Natural killer cell (primary cell): ENCODE data around the gene MAGIX. TPM values are rescaled to one million over a fixed set of nuclear protein-coding genes. Genes with fewer than 3 reads are reported as not detected.
"Not testable (repeated sequence)": the region's sequence is repeated elsewhere in the genome, so short reads cannot be mapped to it uniquely, and the experiment has no call there.

Source experiments
- ATAC-seq, 3 donors: fragments of 150-1000 bp in 2 of 3; fragments of 200-7000 bp in 1 of 3; cut with Tn5 transposase; 1 replicate in 1 of 3; 2 replicates in 2 of 3; pipeline ENCODE4 v1.10.0; 2021; ENCODE audit warnings: mild to moderate bottlenecking in 2 of 3, moderate library complexity in 2 of 3
- DNase-seq, 2 donors: peaks; one replicate each; pipeline versions ENCODE4 v3.0.0 to v3.0.0-alpha.2; 2013 to 2021; ENCODE audit warnings: mixed read lengths in 1 of 2
- H3K27ac ChIP-seq: one replicate; pipeline ENCODE4 v1.5.1; 2013; ENCODE audit warnings: mild to moderate bottlenecking, low read length
- H3K27me3 ChIP-seq: one replicate; pipeline ENCODE4 v1.6.1; 2013; ENCODE audit warnings: low read length; ENCODE audit not compliant: control insufficient read depth, insufficient read depth
- H3K36me3 ChIP-seq: one replicate; pipeline ENCODE4 v1.6.1; 2013; ENCODE audit warnings: low read length; ENCODE audit not compliant: control insufficient read depth, insufficient read depth
- H3K4me1 ChIP-seq: one replicate; pipeline ENCODE4 v1.6.1; 2013; ENCODE audit warnings: low read length; ENCODE audit not compliant: control insufficient read depth, insufficient read depth
- H3K4me3 ChIP-seq: one replicate; pipeline ENCODE4 v1.5.1; 2013; ENCODE audit warnings: low read length
- H3K9me3 ChIP-seq: one replicate; pipeline ENCODE4 v1.6.1; 2013; ENCODE audit warnings: low read length; ENCODE audit not compliant: control insufficient read depth, insufficient read depth
- H3K27ac Mint-ChIP-seq, 2 donors: one replicate each; pipeline ENCODE4 v1.8.0; 2022; ENCODE audit warnings: mild to moderate bottlenecking in 2 of 2, mixed read lengths in 2 of 2, moderate library complexity in 1 of 2
- H3K27me3 Mint-ChIP-seq, 2 donors: one replicate each; pipeline ENCODE4 v1.8.0; 2022; ENCODE audit warnings: low read depth in 2 of 2, mixed read lengths in 2 of 2
- H3K36me3 Mint-ChIP-seq: one replicate; pipeline ENCODE4 v1.8.0; 2022; ENCODE audit warnings: mixed read lengths
- H3K4me1 Mint-ChIP-seq, 2 donors: one replicate each; pipeline ENCODE4 v1.8.0; 2022; ENCODE audit warnings: mixed read lengths in 2 of 2
- H3K4me3 Mint-ChIP-seq: one replicate; pipeline ENCODE4 v1.8.0; 2022; ENCODE audit warnings: mild to moderate bottlenecking, moderate library complexity, mixed read lengths
- H3K9me3 Mint-ChIP-seq, 2 donors: one replicate each; pipeline ENCODE4 v1.8.0; 2022; ENCODE audit warnings: mixed read lengths in 2 of 2
- CTCF ChIP-seq: fragments of 200-600 bp; IDR thresholded peaks from one replicate; pipeline ENCODE4 v1.8.0; 2022; ENCODE audit warnings: antibody characterized with exemption
- WGBS: methylation state at CpG from one replicate; pipeline ENCODE4 v1.1.7; 2013; ENCODE audit warnings: missing lambda C conversion rate; ENCODE audit not compliant: insufficient coverage; 5-methylcytosine and 5-hydroxymethylcytosine counted together
- intact Hi-C: fragments of 100-400 bp; cut with micrococcal nuclease; formaldehyde crosslinking; loops from one replicate; pipeline ENCODE4 v1.14.2; 2022
- total RNA-seq, 4 donors: library from RNA; stranded (reverse); fragments of 120-200 nt in 1 of 4; gene quantifications; one replicate each; pipeline versions ENCODE4 v1.2.3 to v1.2.4, GENCODE V29; 2013 to 2022

Gene MAGIX
- total RNA-seq, 3 donors from 2014 or later (not counting 1 experiment from before 2014, with no cell fraction given): 1.00 to 1.7 (median 1.2) TPM

- peaks cover 23% of the 10 kb centered on the region for H3K36me3 ChIP-seq
- no peak for ATAC-seq
- no peaks in the 10 kb centered on the region for H3K9me3 ChIP-seq
- no peak for TF ChIP-seq CTCF
- DNase-seq: no peak
- Mint-ChIP-seq H3K27ac (peak overlapping the region in 1 of 2 donors; percentile 11), H3K4me3 (no peak overlapping the region), H3K4me1 (peaks cover 24 to 44% of the 10 kb centered on the region in 2 donors), H3K9me3 (no peaks in the 10 kb centered on the region), H3K27me3 (no peaks in the 10 kb centered on the region), H3K36me3 (no peaks in the 10 kb centered on the region)
- no peaks in the 10 kb centered on the region for H3K27me3 ChIP-seq
- no peak overlapping the region for H3K4me3 ChIP-seq
- H3K4me1 ChIP-seq: peaks cover 36% of the 10 kb centered on the region
- intact Hi-C loops: no loop called here
- no peak overlapping the region for H3K27ac ChIP-seq
- WGBS: 89% methylated on average over 1 of the region's 1 CpG
Observed at GRCh38 chrX:49120091-49120490, 42.5 kb upstream of the MAGIX start.

DNA sequence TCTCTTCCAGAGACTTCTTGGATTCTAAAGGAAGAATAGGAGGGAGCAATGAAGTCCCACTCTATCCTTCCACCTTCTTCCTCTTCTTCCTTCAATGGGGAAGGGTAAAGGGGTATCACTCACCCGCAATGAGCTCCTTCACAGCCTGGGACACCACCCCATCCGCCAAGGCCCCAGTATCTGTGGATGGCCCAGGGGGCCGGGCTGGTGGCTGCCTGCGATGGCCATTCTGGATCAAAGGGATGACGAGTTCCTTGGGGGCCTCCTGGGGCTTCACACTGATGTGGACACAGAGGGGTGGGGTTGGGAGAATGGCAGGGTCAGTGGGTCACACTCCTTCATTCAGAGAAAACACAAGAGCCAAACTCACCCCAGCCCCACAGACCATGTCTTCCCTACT is 40.1 kb upstream of the MAGIX start:
- Mint-ChIP-seq H3K36me3 (no peaks in the 10 kb centered on the region), H3K4me1 (peaks cover 7 to 29% of the 10 kb centered on the region in 2 donors), H3K27me3 (no peaks in the 10 kb centered on the region), H3K9me3 (no peaks in the 10 kb centered on the region), H3K4me3 (peak overlapping the region; percentile 93), H3K27ac (peak overlapping the region; percentile 90 to 98)
- Histone ChIP-seq H3K9me3 (no peaks in the 10 kb centered on the region), H3K4me1 (peaks cover 23% of the 10 kb centered on the region), H3K4me3 (no peak overlapping the region), H3K27me3 (no peaks in the 10 kb centered on the region), H3K27ac (no peak overlapping the region), H3K36me3 (peaks cover 13% of the 10 kb centered on the region)
- DNase-seq (no peak), ATAC-seq (no peak)
- intact Hi-C loops: loop anchor here (2.0 kb wide), 1 partner anchor 44 kb away; no protein-coding TSS in a partner anchor
- 95% methylated on average over 5 of the region's 5 CpGs for WGBS
- no peak for TF ChIP-seq CTCF

- H3K4me3 ChIP-seq, DNase-seq, H3K36me3 ChIP-seq, H3K4me3 Mint-ChIP-seq, H3K27ac ChIP-seq, intact Hi-C loops, H3K4me1 Mint-ChIP-seq, H3K27ac Mint-ChIP-seq, H3K36me3 Mint-ChIP-seq, H3K9me3 Mint-ChIP-seq, ATAC-seq, H3K27me3 Mint-ChIP-seq, H3K27me3 ChIP-seq, H3K9me3 ChIP-seq: not testable (repeated sequence)
- peaks cover 10% of the 10 kb centered on the region for H3K4me1 ChIP-seq
- 40% methylated on average over 6 of the region's 13 CpGs for WGBS
Observed at GRCh38 chrX:49127742-49128258, 34.8 kb upstream of the MAGIX start.

DNA sequence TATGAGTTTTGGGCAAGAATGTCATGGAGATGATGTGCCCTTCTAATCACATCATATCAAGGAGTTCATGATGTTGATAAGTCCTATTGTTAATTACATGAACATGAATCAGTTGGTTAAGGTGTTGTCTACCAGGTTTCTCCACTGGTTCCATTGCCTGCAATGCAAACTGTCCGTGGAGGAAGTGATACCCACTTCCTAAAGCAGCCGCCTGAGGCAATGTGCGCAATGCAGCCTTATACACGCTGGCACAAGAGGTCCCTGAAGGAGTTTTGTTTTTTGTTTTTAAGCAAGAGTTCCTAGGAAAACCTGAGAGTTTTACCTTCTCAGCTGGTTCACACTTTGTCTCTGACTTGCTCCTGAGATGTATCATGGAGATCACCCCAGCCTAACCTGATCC is 33.1 kb upstream of the MAGIX start:
- no peaks in the 10 kb centered on the region for H3K36me3 Mint-ChIP-seq

DNA sequence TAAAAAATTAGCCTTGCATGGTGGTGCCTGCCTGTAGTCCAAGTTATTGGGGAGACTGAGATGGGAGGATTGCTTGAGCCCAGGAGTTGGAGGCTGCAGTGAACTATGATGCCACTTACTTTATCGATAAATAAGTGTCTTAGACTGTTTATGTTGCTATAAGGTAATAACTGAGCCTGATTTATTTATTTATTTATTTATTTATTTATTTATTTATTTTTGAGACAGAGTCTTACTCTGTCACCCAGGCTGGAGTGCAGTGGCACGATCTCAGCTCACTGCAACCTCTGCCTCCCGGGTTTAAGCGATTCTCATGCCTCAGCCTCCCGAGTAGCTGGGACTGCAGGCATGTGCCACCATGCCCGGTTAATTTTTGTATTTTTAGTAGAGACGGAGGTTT is 30.3 kb upstream of the MAGIX start:
- H3K36me3 ChIP-seq, intact Hi-C loops, H3K4me1 Mint-ChIP-seq, H3K27me3 ChIP-seq, H3K36me3 Mint-ChIP-seq, H3K9me3 ChIP-seq, H3K4me3 ChIP-seq, H3K27me3 Mint-ChIP-seq, H3K4me1 ChIP-seq, DNase-seq, H3K27ac Mint-ChIP-seq, H3K27ac ChIP-seq, H3K4me3 Mint-ChIP-seq, ATAC-seq, H3K9me3 Mint-ChIP-seq: not testable (repeated sequence)
- 97% methylated on average over 5 of the region's 7 CpGs for WGBS

More for the DNA sequence above, 33.1 kb upstream of the MAGIX start:
- H3K9me3 Mint-ChIP-seq: no peaks in the 10 kb centered on the region
- no peak for TF ChIP-seq CTCF
- H3K36me3 ChIP-seq: no peaks in the 10 kb centered on the region
- H3K27ac ChIP-seq: no peak overlapping the region
- no peaks in the 10 kb centered on the region for H3K4me1 Mint-ChIP-seq
- ATAC-seq (no peak), DNase-seq (no peak)
- intact Hi-C loops: no loop called here
- H3K4me3 ChIP-seq: no peak overlapping the region
- H3K27ac Mint-ChIP-seq: no peak overlapping the region
- no peak overlapping the region for H3K4me3 Mint-ChIP-seq
- no peaks in the 10 kb centered on the region for H3K27me3 Mint-ChIP-seq
- H3K4me1 ChIP-seq: no peaks in the 10 kb centered on the region
- H3K27me3 ChIP-seq: no peaks in the 10 kb centered on the region
- no peaks in the 10 kb centered on the region for H3K9me3 ChIP-seq
- 29% methylated on average over 4 of the region's 4 CpGs for WGBS
